GM19193 (cell line): Measurements from ENCODE around the gene ZKSCAN1.
A peak's percentile ranks its signal among the peaks of the same experiment; 100 is the strongest.

ENCODE experiments used
- POLR2A ChIP-seq: IDR thresholded peaks from 4 replicates; pipeline ENCODE4 v1.6.1; 2011; ENCODE audit not compliant: insufficient read depth, insufficient read length; ENCODE audit errors: extremely low read depth

The ZKSCAN1 gene

DNA sequence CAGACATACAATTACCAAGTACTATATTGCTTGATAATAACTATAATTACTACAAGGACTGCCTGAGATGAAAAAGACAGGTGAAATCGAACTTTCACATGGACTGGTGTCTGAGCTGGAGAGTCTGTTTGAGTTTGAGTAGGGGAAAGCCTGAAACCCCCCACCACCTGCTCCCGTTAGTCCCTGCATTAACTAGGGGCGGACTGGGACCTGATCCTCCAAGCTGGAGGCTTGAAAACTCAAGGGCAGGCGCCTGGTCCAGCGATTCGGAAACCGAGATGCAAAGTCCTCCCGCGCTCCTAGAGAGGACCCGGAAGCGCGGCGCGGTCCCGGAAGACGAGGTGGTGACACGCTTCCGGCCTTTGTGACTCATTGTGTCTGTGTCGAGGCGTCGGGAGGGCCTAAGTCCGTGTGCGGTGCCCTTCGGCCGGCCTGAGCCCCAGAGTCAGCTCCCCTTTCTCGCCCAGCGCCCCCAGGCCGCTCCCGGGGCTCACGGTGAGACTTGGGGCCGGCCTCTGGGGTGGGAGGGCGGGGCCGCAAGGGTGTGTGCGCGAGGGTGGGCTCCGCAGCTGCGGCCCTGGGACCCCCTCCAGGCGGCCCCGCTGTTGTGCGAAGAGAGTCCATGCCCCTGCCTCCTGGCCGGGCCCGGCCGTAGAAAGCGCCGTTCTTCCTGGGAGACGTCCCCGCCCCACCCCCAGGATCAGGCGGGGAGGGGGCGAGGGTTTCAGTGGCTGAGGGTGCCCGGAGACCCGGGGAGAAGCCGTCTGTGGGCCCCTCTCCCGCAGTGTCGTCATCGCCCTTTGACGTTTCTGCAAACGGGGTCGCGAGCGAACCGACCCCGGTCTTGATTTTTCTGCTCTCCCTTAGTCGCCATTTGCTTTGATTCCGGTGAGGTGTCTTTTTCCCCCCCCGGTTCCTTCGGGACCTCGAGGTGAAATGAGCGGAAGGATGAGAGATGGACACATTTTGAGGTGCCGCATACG, at the start of gene ZKSCAN1:
ZKSCAN1 (plus strand) TSS at position 365 of the 983 bp plus-strand sequence. CDS start 7,911 bp downstream, outside the sequence.
- peak; percentile 93 for TF ChIP-seq POLR2A

GRCh38 chr7:99969298-99969697, 46.1 kb upstream of the ZKSCAN1 start:
- no peak for TF ChIP-seq POLR2A

GRCh38 chr7:99971242-99971641, 44.2 kb upstream of the ZKSCAN1 start:
- TF ChIP-seq POLR2A = no peak

DNA sequence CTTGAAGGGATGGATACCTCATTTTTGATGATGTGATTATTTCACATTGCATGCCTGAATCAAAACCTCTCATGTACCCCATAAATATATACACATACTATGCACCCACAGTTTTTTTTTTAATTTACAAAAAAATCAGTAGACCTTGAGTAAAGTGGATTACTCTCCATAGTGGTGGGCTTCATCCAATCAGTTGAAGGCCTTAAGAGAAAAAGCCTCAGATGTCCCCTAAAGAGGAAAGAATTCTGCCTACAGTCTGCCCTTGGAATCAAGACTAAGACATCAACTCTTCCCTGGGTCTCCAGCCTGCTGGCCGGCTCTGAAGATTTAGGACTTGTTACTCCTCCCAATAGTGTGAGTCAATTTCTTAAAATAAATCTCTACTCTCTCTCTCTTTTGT, 40.7 kb upstream of the ZKSCAN1 start:
- no peak for TF ChIP-seq POLR2A

- no peak for TF ChIP-seq POLR2A
Observed at GRCh38 chr7:99975782-99976521, 39.4 kb upstream of the ZKSCAN1 start, which contains the start of gene AZGP1. Gene AZGP1, minus strand, starts transcription at chr7:99976031. Its CDS starts 11 bp downstream, at chr7:99976020.

GRCh38 chr7:99976626-99977025, 38.8 kb upstream of the ZKSCAN1 start:
- TF ChIP-seq POLR2A = no peak

- no peak for TF ChIP-seq POLR2A
Observed at GRCh38 chr7:99984593-99984992, 30.8 kb upstream of the ZKSCAN1 start.

DNA sequence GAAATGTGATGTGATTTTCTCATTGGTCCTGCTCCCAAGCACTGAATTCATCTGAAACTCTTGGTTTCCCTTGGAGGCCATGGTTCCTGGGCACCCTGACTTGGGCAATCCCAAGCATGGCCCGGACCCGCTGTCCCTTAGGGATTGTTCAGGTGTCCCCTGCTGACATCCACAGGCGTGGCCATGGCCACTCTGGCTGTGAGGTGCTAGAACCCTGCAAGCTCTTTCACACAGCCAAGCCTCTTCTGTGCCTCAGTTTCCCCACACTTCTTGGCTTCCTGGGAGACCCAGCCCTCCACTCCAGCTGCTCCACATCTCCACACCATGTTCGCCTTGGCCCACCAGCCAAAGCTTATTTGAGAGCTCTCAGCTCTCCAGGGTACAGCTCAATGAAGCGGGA, 27.6 kb upstream of the ZKSCAN1 start:
- no peak for TF ChIP-seq POLR2A

GRCh38 chr7:99990460-99990852, 24.9 kb upstream of the ZKSCAN1 start:
- TF ChIP-seq POLR2A = no peak

- TF ChIP-seq POLR2A = no peak
Observed at GRCh38 chr7:99992330-99993038, 22.9 kb upstream of the ZKSCAN1 start.

DNA sequence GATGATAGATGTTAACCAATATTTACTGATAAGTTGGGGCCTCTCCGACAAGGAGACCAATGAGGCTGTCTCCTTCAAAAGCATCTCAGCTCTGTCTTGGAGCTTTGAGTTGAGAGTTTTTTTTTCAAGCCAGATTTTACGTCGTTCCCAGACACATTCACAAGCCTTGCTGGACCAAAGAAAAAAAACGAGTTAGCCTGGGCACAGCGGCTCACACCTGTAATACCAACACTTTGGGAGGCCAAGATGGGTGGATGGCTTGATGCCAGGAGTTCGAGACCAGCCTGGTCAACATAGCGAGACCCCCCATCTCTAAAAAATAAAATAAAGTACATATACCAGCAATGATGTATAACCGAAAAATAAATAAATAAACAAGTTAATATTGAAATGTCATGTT, 20.6 kb upstream of the ZKSCAN1 start:
- no peak for TF ChIP-seq POLR2A

DNA sequence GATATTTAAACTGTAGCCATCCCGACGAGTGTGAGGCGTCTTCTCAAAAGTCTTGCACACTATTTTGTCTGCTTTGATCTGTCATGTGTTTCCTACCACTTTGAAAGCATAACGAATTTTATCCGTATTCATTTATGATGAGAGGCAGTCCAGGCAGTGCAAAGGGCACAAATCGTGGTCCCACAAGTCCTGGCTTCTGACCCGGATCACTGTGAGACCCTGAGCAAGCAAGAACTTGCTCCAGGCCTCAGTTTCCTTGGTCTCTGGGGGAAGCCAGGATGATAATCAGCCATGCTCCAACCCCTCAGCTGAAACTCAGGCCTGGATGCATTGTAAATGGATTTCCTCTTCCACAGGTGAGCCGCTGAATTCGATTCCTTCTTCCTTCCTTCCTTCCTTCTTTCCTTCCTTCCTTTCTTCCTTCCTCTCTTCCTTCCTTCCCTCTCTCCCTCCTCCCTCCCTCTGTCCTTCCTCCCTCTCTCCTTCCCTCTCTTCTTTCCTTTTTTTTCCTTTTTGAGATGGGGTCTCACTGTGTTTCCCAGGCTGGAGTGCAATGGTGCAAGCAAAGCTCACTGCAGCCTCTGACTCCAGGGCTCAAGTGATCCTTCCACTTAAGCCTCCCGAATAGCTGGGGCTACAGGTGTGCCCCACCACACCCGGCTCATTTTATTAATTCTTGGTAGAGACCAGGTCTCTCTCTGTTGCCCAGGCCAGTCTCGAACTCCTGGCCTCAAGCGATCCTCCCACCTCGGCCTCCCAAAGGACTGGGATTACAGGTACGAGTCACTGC, 18.4 kb upstream of the ZKSCAN1 start:
- no peak for TF ChIP-seq POLR2A

DNA sequence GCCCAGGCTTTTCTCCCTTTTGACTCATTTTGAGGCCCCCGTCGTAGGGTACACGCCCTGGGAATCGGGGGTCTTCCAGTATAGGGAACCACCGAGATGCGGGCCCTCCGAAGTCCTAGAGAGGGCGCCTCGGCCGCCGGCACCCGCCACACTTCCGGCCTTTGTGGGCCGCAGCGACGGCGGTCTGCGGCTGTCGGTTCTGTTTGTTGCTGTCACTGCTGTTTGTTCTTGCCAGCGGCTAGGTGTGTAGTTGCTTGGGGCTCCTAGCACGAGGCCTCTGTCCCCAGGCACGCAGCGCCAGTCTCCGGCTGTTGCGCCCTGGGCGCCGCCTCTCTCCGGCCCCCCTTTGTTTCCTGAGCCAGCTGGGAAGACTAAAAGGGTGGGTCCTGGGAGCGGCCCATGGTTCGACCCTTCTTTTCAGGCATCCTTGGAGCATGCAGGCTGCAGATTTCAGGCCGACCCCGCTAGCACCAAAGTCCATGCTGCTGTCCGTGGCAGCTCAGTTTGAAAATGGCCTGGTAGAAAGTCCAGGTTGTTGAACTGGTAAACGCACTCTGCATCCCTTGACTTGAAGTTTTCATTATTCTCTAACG, 17.8 kb upstream of the ZKSCAN1 start:
- TF ChIP-seq POLR2A = peak; percentile 68

DNA sequence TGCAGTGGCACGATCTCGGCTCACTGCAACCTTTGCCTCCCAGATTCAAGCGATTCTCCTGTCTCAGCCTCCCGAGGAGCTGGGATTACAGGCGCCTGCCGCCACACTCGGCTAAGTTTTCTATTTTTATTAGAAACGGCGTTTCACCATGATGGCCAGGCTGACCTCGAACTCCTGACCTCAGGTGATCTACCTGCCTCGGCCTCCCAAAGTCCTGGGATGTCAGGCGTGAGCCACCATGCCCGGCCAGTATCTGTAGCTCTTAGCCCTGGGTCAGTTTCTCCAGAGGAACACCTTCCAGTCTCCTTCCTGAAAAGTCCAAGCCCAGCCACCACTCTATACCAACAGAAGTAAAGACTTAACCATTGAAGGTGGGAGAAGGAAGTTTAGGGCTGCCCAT, 15.2 kb upstream of the ZKSCAN1 start:
- no peak for TF ChIP-seq POLR2A
